Measurements from ENCODE around the gene VPS26B.
A peak's percentile ranks its signal among the peaks of the same experiment; 100 is the strongest.
"Not testable (repeated sequence)": the region's sequence is repeated elsewhere in the genome, so short reads cannot be mapped to it uniquely, and the experiment has no call there.

VPS26B gene

DNA sequence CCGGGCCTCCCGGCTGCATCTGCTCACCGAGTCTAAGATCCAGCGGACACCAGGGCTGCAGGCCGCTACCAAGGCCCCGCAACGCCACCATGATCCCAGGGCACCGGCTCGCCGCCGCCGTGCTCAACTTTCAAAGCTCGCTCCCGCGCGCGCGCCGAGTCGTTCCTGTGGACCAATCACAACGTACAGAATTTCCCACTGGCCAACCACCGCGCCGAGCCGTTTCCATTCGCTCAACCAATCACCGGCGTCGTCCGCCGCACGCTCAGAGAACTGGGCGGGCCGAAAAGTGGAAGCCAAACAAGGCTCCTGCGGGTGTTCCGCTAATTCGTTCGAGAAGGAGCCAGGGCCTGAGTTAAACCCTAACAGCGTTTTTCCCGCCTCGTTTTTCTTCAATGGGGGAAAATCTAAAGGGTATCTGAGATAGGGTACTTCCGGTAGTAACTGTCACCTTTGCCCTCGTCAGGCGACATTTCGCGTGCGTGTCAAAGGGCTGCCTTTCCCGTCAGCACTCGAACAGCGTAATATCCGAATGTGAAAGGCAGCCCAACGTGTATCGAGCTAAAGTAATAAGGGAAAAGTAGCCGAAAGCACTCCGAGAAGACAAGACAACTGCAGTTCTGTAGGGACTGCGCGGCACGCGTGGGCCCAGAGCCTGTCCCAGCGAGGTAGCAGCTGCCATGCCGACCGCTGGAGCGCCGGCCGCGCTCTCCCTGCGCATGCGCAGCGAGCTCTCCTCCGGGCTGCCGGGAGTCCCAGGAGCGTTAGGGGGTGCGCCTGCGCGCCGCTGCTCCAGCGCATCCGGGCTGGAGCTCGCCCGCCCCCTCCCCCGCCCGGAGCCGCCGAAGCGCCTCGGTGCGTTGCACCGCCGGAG lies at the start of gene VPS26B, which contains the start of gene NCAPD3:
TSS of gene VPS26B (plus strand) at position 836 of the 874 bp plus-strand sequence. CDS start 452 bp downstream, outside the sequence.
TSS of gene NCAPD3 (minus strand) at position 132 of the 874 bp plus-strand sequence. CDS start at position 91, 41 bp downstream.
- peak; percentile 90 for DNase-seq (ENCODE audit: low read depth, low spot score)

DNA sequence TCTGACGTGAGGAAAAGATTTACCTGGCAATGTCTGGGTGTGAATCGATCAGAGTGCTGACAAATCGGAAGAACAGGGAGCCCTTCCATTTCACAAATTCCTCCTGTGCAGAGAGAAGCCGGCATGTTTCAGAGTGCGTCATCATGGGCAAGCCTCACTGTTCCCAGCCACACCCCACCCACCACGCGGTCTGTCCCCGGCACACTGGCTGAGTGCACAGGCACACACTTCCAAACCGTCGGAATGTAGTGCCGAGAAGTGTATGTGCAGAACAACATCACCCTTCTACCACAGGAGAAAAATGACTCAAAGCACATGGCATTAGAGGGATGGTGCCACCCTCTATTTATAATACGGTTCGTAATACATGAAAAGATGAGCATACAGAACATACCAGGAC lies 48.2 kb upstream of the VPS26B start:
- DNase-seq (ENCODE audit: low read depth, low spot score) = no peak

DNA sequence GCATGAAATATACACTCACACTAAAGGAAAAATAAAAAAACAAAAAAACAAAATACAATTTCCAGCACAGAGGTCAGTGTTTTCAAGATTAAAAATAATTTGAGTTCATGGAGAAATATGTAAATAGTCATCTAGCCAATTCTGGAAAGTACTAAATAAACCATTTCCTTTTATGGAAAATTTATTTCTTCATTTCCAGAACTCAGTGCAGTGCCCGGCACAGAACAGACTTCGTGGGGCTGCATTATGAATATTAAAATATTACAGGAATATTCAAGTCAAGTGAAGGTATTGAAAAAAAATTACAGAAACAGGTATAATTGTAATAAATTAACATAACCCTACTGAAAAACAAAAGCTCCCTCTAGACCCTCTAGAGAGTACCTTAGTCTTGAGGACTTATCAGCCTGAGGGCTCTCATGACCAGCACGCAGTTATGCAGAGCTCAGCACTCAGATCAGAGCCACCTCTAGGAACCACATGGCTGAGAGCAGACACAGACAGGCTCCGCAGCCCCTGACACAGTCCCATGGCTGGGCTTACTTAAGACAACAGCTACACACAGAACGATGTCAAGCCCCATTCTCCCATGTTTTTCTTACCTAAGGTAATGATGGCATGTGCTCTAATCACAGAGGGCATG lies 46.3 kb upstream of the VPS26B start:
- DNase-seq (ENCODE audit: low read depth, low spot score) = no peak

DNA sequence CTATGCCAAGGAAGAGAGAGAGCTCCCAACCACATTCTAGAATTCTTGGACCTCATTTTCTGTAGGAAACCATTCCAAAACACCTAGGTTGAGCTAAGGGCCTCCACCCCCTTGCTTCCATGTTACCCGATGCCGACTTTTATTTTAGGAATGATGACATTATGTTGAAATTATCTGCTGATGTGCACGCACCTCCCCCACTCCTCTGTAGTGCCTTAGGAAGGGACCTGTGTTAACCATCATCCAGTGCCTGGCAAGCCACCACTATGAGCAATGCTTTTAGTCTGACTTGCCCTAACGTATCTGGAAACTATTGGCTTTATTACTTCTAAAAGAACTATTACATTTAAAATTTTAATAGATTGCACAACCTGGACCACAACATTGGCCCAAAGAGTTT lies 42.8 kb upstream of the VPS26B start:
- DNase-seq (ENCODE audit: low read depth, low spot score) = no peak

DNA sequence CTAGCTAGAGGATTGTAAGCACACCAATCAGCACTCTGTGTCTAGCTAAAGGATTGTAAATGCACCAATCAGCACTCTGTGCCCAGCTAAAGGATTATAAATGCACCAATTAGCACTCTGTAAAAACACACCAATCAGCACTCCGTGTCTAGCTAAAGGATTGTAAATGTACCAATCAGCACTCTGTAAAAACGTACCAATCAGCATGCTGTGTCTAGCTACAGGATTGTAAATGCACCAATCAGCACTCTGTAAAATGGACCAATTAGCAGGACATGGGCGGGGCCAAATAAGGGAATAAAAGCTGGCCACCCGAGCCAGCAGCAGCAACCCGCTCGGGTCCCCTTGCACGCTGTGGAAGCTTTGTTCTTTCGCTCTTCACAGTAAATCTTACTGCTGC lies 36.4 kb upstream of the VPS26B start:
- not testable (repeated sequence) for DNase-seq (ENCODE audit: low read depth, low spot score)

DNA sequence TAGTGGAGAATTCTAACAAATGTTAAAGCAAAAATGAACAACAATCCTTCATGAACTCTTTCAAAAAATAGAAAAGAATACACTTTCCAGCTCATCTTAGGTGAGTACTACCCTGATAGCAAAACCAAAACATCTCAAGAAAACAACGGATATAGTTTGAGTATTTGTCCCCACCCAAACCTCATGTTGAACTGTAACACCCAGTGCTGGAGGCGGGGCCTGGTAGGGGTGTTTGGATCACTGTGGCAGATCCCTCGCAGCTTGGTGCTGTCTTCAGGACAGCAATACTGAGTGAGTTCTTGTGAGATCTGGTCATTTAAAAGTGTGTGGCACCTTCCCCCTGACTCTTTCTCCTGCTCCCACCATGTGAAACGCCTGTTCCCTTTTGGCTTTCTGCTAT lies 27.7 kb upstream of the VPS26B start:
- DNase-seq (ENCODE audit: low read depth, low spot score) = no peak

DNA sequence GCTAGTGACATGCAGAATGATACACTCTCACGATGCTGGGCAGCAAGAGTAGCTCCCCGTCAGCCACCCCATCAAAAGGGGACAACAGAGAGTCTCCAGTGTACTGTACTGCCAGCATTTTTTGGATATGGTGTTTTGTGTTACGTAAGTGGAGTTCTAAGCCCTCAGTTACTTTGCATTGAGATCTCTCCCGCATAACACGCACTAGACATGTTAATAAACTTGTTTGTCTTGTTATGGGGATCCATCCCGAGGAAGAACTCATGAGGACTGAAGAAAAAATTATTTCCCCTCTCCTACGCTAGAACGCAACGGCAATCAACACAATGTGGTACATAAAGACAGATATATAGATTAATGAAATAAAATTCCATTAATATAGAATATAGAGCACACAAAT lies 24.9 kb upstream of the VPS26B start:
- no peak for DNase-seq (ENCODE audit: low read depth, low spot score)

DNA sequence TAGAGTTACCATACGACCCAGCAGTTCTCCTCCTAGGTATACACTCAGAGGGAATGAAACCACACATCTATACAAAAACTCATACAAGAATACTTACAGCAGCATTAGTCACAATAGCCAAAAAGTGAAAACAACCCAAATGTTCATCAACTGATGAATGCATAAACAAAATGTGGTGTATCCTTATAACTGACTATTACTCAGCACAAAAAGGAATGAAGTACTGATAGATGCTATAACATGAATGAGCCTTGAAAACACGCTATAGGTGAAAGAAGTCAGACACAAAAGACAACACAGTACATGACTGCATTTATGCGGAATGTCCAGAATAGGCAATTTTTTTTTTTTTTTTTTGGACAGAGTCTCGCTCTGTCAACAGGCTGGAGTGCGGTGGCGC lies 23.8 kb upstream of the VPS26B start:
- DNase-seq (ENCODE audit: low read depth, low spot score) = no peak

DNA sequence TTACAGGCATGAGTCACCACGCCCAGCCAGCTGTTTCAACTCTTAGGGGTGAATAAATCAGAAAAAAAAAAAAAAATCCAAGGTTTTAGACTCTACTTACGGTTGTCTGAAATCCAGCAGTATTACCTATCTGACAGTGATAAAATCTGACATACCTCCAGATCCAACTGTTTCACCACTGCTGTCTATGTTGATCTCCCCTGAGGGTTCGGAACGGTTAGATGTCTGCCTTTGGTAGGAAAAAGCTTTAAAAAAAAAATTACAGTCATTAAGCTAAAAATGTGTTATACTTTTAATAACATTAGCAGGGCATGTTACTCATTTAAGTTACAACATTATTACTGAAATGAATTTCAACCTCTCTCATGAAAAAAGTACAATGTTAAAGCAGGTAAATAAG lies 21.8 kb upstream of the VPS26B start:
- DNase-seq (ENCODE audit: low read depth, low spot score) = no peak

DNA sequence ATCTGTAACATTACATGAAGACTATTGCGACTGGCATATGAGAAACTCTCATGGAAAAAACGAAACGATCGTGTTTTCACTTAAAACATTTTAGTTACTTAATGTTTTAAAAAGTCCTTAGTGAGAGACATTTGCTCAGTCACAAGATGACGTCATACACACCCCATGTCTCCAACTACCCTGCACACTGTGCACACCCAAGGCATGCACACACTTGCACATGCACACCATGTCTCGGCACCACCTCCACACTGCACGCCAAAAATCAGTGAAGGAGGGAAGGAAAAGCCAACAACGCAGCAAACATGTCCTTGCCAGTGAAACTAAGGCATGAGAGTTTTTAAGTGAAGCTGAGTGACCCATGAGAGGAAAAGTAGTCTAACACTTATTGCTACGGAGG lies 18.7 kb upstream of the VPS26B start:
- DNase-seq (ENCODE audit: low read depth, low spot score) = no peak

DNA sequence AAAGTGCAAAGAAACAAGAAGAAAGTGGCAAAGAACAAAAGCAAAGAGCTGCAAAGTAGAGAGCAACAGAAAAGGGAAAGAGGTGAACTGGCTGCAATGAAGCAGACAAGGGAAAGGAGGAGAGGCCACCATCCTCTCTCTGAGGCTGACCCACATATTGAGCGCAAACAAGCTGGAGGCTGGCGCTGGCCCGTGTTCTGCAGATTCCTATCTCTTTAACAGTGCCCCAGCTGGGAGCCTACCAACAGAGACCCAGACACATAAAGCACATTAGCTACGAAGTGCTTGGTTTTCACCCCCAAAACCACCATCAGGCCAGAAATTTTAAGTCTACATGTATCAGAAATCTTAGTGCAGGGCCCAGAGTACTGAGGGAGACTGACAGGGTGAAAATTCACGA lies 18.3 kb upstream of the VPS26B start:
- DNase-seq (ENCODE audit: low read depth, low spot score) = no peak

DNA sequence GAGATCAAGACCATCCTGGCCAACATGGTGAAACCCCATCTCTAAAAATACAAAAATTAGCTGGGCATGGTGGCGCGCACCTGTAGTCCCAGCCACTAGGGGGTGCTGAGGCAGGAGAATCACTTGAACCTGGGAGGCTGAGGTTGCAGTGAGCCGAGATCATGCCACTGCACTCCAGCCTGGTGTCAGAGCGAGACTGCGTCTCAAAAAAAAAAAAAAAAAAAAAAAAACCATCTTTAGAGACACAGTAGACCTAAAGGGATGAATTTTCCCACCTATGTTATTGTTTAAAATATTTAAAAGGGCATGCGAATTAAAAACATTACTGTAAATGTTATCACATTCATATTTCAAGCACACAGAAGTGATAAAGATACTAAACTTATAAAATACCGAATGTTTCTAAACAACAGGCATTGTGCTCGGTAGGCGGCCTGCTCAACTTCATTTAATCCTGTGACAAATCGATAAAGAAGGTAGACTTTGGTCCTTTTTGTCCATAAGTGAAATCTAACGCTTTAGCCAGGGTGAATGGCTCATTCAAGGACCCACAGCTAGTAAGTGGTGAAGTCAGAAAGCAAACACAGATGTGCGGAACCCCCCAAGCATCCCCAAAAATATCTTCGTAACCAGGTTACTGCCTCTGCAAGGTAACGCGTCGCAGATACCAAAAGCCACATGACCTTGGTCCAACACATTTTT lies 16.8 kb upstream of the VPS26B start:
- DNase-seq (ENCODE audit: low read depth, low spot score) = no peak

DNA sequence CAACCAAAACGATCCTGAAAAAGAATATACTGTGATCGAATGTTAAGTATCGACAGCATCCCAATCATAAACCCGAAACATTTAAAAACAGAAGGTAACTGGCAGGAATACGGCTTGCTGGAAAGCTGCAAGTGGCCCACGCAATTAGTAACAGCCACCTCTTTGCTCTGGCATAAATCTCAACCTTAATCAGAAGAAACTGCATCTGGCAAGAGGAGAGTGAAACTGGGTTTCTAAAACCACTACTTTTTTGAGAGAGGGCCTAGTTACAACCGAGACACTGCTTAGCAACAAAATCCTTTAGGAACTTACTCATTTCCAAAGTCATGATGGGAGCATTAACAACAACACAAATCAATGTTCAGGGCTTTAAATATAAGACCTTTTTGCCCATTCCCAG lies 8.6 kb upstream of the VPS26B start:
- no peak for DNase-seq (ENCODE audit: low read depth, low spot score)

DNA sequence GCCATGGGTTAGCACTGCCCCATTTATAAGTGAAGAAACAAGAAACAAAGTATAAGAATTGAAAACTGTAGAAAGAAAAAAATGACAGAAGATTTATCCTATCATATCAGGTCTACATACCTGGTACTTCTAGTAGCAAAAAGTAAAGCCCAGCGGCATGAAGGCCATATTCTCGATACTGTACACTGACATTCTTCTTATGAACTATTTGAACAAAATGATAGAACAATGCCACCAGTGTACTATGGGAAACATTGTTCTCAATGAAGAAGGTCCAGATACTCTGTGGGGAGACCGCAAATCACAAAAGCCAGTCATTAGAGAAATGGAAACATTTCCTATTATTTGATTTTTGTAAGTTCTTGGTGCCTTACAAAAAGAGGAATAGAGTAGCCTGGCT lies 7.7 kb upstream of the VPS26B start:
- DNase-seq (ENCODE audit: low read depth, low spot score) = no peak

DNA sequence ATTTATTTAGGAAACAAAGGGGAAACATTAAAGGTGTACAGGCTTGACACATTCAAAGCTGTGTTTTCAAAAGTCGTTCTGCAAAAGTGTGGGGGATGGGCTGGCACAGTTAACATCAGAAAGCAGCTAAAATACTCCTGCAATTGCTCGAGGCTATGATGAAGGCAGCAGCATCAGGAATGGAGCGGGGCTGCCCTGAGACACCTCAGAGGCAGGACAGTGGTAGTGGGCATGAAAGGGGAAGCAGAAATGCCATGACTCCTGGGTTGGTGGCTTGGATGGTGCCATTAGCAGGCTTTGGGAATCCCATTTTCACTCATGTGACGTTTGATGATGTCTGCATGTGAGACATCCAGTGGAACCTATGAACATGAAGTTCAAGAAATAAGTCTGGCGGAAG lies 1.4 kb upstream of the VPS26B start:
- DNase-seq (ENCODE audit: low read depth, low spot score) = no peak

DNA sequence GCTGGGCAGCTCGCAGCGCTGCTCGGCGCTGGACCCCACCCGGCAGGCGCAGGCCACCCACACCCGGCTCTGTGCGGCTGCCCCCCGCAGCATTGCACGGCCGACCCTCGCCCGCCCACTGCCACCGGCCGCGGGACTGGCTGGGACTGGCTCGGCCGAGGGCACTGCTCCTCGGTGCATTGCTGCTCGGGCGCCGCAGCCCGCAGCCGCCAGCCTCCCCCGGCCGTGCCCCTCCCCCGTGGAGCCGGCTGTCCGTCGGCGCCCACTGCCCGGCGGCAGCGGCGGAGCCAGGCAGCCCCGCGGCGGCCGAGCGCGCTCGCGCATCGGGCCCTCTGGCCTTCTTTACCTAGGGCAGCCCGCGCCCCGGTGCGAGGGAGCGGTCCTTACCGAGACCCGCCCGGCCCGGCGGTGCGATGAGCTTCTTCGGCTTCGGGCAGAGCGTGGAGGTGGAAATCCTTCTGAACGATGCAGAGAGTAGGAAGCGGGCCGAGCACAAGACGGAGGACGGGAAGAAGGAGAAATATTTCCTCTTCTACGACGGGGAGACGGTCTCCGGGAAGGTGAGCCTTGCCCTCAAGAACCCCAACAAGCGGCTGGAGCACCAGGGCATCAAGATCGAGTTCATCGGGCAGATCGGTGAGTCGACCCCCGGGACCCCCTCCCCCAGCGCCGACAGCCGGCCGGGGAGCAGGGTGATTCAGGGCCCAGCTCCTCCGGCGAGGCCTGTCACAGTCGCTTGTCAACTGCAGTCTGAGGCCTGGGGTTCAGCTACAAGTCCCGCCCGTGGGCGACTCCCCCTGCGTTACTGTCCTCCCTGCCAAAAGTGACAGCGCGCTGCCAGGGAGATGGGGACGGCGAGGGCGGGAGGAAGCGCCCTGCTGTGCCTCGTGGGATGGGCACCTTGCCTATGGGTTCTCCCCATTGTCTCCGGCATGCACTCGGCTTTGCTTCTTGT lies 516 bp downstream of the VPS26B start:
- DNase-seq (ENCODE audit: low read depth, low spot score) = no peak

DNA sequence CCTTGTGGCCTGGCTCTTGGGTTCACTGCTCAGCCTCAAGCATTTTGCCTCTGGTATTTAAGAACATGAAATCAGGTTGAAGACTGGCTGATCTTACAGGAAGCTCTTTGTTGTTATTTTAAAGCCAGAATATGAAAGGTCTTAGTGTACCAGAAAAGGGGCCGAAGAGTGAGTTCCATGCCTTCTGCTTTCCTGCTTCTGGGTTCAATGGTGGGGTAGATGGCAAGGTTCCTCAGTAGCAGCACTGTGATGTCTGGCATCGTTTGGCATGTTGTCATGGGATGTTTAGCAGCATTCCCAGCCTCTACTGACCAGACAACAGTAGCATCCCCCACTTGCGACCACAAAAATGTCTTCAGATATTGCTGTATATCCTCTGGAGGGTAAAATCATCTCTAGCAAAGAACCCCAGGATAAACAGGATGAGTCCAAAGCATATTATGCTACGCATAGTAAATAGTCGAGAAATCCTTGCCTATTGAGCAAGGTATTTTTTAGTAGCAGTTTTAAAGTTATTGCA lies 2.4 kb downstream of the VPS26B start:
- DNase-seq (ENCODE audit: low read depth, low spot score) = no peak

DNA sequence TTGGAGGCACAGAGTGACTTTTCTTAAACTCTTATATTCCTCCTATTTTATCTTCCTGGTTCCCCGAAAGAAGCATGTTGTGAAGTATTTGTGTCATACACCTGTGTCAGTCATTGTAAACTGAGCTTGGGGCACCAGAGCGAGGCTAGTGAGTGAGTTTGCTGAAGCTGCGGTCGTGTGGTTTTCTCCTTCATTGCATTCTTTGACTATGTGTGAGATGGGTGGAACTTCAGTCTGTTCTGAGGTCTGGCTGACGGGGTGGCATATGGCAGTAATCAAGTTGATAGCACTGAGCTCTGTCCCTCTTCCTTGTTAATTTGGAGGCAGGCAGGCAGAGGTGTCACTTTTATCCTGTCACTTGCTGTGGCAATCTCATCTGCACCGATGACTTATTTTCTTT lies 4.2 kb downstream of the VPS26B start:
- DNase-seq (ENCODE audit: low read depth, low spot score) = no peak

DNA sequence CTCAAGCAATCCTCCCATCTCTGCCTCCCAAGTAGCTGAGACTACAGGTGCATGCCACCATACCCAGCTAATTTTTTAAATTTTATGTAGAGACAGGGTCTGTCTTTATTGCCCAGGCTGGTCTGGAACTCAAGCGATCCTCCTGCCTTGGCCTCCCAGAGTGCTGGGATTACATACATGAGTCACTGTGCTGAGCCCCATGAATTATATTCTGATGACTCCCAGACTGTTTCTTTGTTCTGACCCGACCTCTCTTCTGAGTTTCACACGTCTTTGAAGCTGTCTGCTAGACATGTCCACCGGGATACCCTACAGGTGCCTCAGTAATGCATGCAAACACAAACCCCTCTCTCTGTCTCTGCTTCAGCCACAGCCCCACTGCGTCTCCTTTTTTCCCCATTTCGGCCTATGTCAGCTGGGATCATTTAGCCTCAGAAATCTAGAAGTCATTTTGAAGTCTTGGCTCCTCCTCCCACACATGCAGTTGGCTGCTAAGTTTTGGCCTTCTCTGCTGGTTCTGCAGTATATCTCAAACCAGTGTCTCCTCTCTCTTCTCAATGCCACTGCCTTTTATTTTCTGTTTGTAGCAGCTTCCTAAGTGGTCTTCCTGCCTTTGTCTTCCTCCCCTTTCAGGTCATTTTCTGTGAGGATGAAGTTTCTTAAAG lies 4.8 kb downstream of the VPS26B start:
- no peak for DNase-seq (ENCODE audit: low read depth, low spot score)

DNA sequence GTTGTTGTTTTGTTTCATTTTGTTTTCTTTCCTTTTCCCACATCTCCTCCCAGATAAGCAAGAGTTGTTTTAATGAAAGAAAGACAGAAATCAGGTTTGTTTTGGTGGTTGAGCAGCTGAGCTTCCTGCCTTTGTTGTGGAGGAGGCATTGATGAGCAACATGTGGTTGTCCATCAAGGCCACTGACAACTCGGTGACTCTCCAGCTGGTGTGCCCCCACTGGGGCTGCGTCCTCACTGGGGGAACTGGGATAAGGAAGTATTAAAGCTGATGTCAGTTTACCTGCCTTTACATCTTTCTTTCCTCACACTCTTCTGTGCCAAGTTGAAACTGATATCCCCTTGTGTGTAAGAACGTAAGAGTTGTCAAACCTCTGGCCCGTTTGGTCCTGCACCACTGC lies 5.9 kb downstream of the VPS26B start:
- DNase-seq (ENCODE audit: low read depth, low spot score) = no peak

Data from smooth muscle cell of the brain vasculature (primary cell).